Thyroid gland (tissue), 4 donors: ENCODE data around the gene SLC9B2. TPM values are rescaled to one million over a fixed set of nuclear protein-coding genes. Genes with fewer than 3 reads are reported as not detected.

Experiments
- DNase-seq, 2 donors: peaks; one replicate each; pipeline ENCODE4 v3.0.0-alpha.2; 2019
- H3K27ac ChIP-seq, 3 donors: fragments of 200-600 bp; sonication (generic); 1 replicate in 2 of 3; 2 replicates in 1 of 3; pipeline ENCODE4 v1.5.1; 2016 to 2019; ENCODE audit warnings: mild to moderate bottlenecking in 1 of 3, moderate library complexity in 1 of 3
- H3K27me3 ChIP-seq: fragments of 200-600 bp; sonication (generic); one replicate; pipeline ENCODE4 v1.5.1; 2019
- H3K36me3 ChIP-seq, 2 donors: fragments of 200-600 bp; sonication (generic); one replicate each; pipeline ENCODE4 v1.5.1; 2016 to 2019
- H3K4me1 ChIP-seq, 2 donors: fragments of 200-600 bp; sonication (generic); one replicate each; pipeline ENCODE4 v1.5.1; 2017 to 2019
- H3K4me3 ChIP-seq, 3 donors: fragments of 200-600 bp; sonication (generic); replicated peaks in 1 of 3; 1 replicate in 2 of 3; 2 replicates in 1 of 3; pipeline ENCODE4 v1.5.1; 2016; ENCODE audit warnings: mild to moderate bottlenecking in 1 of 3
- H3K9me3 ChIP-seq: fragments of 200-600 bp; sonication (generic); one replicate; pipeline ENCODE4 v1.5.1; 2017
- POLR2A ChIP-seq, 2 donors: fragments of 450-650 bp; IDR thresholded peaks; one replicate each; pipeline ENCODE4 v1.6.1; 2017; ENCODE audit warnings: antibody characterized with exemption in 2 of 2, mild to moderate bottlenecking in 2 of 2, moderate library complexity in 1 of 2
- WGBS, 2 donors: methylation state at CpG; one replicate each; pipeline ENCODE4 v1.1.5; 2017; 5-methylcytosine and 5-hydroxymethylcytosine counted together
- intact Hi-C: fragments of 100-400 bp; cut with DNase I; formaldehyde crosslinking; loops from one replicate; pipeline ENCODE4 v1.15.1; 2023
- total RNA-seq, 4 donors: library from RNA; depleted of rRNA; stranded (reverse); fragments of >200 nt; gene quantifications; one replicate each; pipeline ENCODE4 v1.2.3, GENCODE V29; 2016
- TF ChIP-seq, protein P1 (sequence below), 6 experiments: fragments of 200-600 bp in 3 of 6; fragments of 450-650 bp in 3 of 6; sonication (generic) in 3 of 6; IDR thresholded peaks; one replicate each; pipeline ENCODE4 v1.5.1; 2016 to 2019; ENCODE audit warnings: antibody characterized with exemption in 6 of 6, mild to moderate bottlenecking in 2 of 6, inconsistent platforms in 1 of 6, moderate library complexity in 1 of 6

Gene SLC9B2
- total RNA-seq, 4 donors from 2014 or later = 3.9 to 9.5 (median 7.1) TPM

DNA sequence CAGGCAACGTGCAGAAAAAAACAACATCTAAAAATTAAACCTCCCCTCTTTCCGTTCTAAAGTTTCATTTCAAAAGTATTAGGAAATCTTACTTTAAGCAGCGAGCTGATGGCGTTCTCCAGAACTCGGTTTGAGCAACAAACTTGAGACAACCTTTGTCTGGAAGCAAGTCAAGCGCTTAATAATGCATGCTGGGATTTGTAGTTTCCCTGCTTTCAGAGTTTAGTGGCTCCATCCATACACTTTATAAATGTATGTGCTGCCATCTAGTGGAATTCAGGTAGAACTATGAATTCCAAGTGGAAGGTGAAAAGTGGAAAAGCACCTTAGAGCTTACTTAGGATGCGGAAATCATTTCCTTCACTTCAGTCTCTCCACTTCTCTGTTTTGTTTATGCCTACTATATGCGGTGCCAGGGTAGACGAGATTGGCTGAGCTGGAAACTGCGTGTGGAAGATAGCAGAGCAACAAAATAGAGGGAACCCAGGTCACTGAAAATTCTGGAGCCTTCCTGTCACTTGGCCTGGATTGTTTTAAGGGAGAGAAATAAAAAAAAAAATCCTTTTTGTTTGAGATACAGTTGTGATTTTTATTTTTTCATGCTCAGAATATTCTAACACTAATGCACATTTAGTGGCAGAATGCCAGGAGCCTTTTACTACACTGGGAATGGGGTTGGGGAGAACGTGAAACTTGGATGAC lies 23.3 kb upstream of the SLC9B2 start, which contains the start of gene BDH2:
Gene BDH2, minus strand, starts transcription at position 144 of the 702 bp plus-strand sequence. CDS start 3,580 bp downstream, outside the sequence.
- peak in 1 of 2 donors; percentile 66 for TF ChIP-seq POLR2A (IDR thresholded peaks at IDR 0.05)
- TF ChIP-seq, protein P1, sequence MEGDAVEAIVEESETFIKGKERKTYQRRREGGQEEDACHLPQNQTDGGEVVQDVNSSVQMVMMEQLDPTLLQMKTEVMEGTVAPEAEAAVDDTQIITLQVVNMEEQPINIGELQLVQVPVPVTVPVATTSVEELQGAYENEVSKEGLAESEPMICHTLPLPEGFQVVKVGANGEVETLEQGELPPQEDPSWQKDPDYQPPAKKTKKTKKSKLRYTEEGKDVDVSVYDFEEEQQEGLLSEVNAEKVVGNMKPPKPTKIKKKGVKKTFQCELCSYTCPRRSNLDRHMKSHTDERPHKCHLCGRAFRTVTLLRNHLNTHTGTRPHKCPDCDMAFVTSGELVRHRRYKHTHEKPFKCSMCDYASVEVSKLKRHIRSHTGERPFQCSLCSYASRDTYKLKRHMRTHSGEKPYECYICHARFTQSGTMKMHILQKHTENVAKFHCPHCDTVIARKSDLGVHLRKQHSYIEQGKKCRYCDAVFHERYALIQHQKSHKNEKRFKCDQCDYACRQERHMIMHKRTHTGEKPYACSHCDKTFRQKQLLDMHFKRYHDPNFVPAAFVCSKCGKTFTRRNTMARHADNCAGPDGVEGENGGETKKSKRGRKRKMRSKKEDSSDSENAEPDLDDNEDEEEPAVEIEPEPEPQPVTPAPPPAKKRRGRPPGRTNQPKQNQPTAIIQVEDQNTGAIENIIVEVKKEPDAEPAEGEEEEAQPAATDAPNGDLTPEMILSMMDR (IDR thresholded peaks at IDR 0.05) = peak; percentile 45 to 91 (median 76)
- Histone ChIP-seq H3K4me1 (peaks cover 9 to 17% of the 10 kb centered on the region in 2 donors), H3K36me3 (no peaks in the 10 kb centered on the region), H3K9me3 (no peaks in the 10 kb centered on the region), H3K4me3 (peak within 1 kb of the TSS; percentile 19 to 56 (median 32)), H3K27ac (peak within 1 kb of the TSS; percentile 24 to 68 (median 45)), H3K27me3 (no peaks in the 10 kb centered on the region)
- intact Hi-C loops = no loop called here
- 8 to 10% methylated on average over 11 of the region's 11 CpGs for WGBS, 2 donors
- DNase-seq = peak; percentile 47 to 49

GRCh38 chr4:103098756-103099440 lies 22.3 kb upstream of the SLC9B2 start:
- TF ChIP-seq, protein P1 (IDR thresholded peaks at IDR 0.05) = no peak
- TF ChIP-seq POLR2A (IDR thresholded peaks at IDR 0.05) = no peak
- DNase-seq = no peak
- 8 to 10% methylated on average over 4 of the region's 4 CpGs for WGBS, 2 donors
- no peaks in the 10 kb centered on the region for H3K36me3 ChIP-seq
- H3K4me1 ChIP-seq = peaks cover 9 to 17% of the 10 kb centered on the region in 2 donors
- H3K4me3 ChIP-seq = peak overlapping the region; percentile 19 to 56 (median 32)
- intact Hi-C loops = no loop called here
- H3K27ac ChIP-seq = peak overlapping the region; percentile 24 to 68 (median 45)
- no peaks in the 10 kb centered on the region for H3K27me3 ChIP-seq
- no peaks in the 10 kb centered on the region for H3K9me3 ChIP-seq

GRCh38 chr4:103098341-103098740 lies 21.8 kb upstream of the SLC9B2 start:
- Histone ChIP-seq H3K36me3 (no peaks in the 10 kb centered on the region), H3K27me3 (no peaks in the 10 kb centered on the region), H3K4me3 (peak overlapping the region in 1 of 3 donors; percentile 32), H3K27ac (peak overlapping the region in 1 of 3 donors; percentile 45), H3K9me3 (no peaks in the 10 kb centered on the region), H3K4me1 (peaks cover 9 to 17% of the 10 kb centered on the region in 2 donors)
- no peak for DNase-seq
- no peak for TF ChIP-seq POLR2A (IDR thresholded peaks at IDR 0.05)
- TF ChIP-seq, protein P1 (IDR thresholded peaks at IDR 0.05) = no peak
- 52 to 59% methylated on average over 10 of the region's 10 CpGs for WGBS, 2 donors
- intact Hi-C loops = no loop called here

- intact Hi-C loops = no loop called here
- Histone ChIP-seq H3K4me1 (peaks cover 9 to 17% of the 10 kb centered on the region in 2 donors), H3K9me3 (no peaks in the 10 kb centered on the region), H3K27me3 (no peaks in the 10 kb centered on the region), H3K27ac (no peak overlapping the region), H3K4me3 (no peak overlapping the region), H3K36me3 (no peaks in the 10 kb centered on the region)
- TF ChIP-seq, protein P1 (IDR thresholded peaks at IDR 0.05) = no peak
- no peak for TF ChIP-seq POLR2A (IDR thresholded peaks at IDR 0.05)
- no peak for DNase-seq
- WGBS, 2 donors = 93 to 96% methylated on average over 2 of the region's 2 CpGs
Measured at GRCh38 chr4:103097112-103097511, 20.6 kb upstream of the SLC9B2 start.

DNA sequence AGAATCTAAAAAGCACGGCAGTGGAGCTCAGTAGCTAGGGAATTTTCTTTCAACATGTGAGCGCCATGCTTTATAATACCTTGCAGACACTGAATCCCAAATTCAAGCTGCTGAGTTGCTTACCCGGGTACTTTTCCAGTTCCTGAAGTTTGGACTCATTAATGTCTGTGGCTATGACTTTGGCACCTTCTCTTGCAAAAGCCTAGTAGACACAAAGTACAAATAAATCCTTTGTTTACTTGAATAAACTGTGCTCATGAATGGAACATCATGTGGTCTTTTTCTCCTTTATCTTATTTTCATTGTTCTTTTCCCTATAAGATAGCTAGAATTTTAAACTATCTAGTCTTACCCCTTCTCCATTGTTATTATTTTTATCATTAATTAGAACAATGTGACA lies 18.5 kb upstream of the SLC9B2 start:
- Histone ChIP-seq H3K27me3 (no peaks in the 10 kb centered on the region), H3K9me3 (no peaks in the 10 kb centered on the region), H3K4me1 (peaks cover 9 to 17% of the 10 kb centered on the region in 2 donors), H3K36me3 (peaks cover 8 to 11% of the 10 kb centered on the region in 2 donors), H3K4me3 (no peak overlapping the region), H3K27ac (no peak overlapping the region)
- intact Hi-C loops = no loop called here
- TF ChIP-seq, protein P1 (IDR thresholded peaks at IDR 0.05) = no peak
- TF ChIP-seq POLR2A (IDR thresholded peaks at IDR 0.05) = no peak
- 92 to 93% methylated on average over 3 of the region's 3 CpGs for WGBS, 2 donors
- no peak for DNase-seq
